Measurements from ENCODE around the gene CRYBA2.

The CRYBA2 gene

GRCh38 chr2:218957671-218958070 lies 35.6 kb downstream of the CRYBA2 start:
- no peak for DNase-seq (ENCODE audit: low read depth in 2 of 3, low spot score in 1 of 3)

DNA sequence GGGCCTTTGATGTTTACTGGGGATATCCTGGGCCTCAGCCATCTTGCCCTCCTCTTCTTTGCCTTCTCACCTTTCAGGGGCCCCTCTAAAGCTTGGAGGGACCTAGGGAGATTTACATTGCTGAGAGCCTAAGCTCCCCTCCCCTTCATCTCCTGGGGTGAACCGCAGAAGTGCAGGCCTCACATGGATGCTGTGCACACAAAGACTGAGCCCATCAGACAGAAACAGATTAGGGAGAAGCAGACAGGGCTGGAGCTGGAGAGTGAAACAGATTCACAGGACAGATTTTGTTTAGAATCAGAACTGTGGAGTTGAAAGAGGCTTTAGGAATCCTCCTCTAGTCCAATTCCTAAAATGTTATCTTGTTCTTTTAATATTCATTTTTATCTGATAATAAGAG lies 37.2 kb downstream of the CRYBA2 start:
- no peak for DNase-seq (ENCODE audit: low read depth in 2 of 3, low spot score in 1 of 3)

DNA sequence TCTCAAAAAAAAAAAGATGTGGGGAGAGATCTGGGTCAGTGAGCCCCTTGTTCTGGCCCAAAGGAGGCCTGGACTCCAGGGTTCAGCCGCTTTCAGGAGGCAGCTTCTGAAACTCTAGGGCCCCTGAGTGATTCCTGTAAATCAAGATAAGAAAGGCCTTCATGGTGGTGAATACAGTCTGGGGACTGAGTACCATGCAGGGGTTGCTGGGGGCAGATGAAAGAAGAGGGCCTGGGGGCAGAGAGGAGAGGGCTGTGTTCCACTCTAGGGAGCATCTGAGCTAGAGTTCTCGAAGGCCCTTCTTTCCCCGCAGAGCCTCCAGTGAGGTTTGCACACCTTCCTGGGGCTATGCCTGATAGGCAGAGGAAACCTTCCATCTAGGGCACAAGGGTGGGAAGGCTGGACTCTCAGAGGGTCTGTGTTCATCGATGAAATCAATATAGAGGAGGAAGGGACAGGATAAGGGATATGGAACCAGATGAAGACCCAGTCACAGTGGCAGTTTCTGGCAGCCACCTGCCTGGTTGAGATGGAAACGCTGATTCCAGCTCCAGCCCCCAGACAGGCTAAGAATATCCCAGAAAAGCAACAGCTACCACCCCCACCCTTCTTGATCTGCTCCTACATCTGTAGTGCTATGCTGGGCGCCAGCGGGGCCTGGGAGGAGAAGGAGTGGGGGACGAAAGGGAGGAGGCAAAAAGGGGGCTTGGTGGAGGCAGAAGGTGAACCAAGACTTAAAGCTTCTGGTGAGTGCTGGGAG lies 38.5 kb downstream of the CRYBA2 start:
- no peak for DNase-seq (ENCODE audit: low read depth in 2 of 3, low spot score in 1 of 3)

GRCh38 chr2:218953366-218953954 lies 39.8 kb downstream of the CRYBA2 start:
- DNase-seq (ENCODE audit: low read depth in 2 of 3, low spot score in 1 of 3), result no peak

- no peak for DNase-seq (ENCODE audit: low read depth in 2 of 3, low spot score in 1 of 3)
Observed at GRCh38 chr2:218952160-218952559, 41.1 kb downstream of the CRYBA2 start.

DNA sequence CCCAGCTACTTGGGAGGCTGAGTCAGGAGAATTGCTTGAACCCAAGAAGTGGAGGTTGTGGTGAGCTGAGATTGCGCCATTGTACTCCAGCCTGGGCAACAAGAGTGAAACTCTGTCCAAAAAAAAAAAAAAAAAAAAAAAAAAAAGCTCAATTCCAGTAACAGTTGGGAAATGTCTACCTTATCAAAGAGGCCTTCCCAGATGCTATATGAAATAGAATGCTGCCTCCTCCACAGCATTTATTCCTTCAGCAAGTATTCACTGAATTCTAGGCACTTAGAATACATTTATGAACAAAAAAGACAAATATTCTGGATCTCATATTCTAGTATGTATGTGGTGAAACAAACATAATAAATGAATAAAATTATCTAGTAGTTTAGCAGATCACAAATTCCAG lies 46.6 kb downstream of the CRYBA2 start:
- no peak for DNase-seq (ENCODE audit: low read depth in 2 of 3, low spot score in 1 of 3)

GRCh38 chr2:218944759-218945404 lies 48.3 kb downstream of the CRYBA2 start:
- DNase-seq (ENCODE audit: low read depth in 2 of 3, low spot score in 1 of 3), result no peak

All from stimulated activated CD4-positive, alpha-beta T cell treated with anti-CD3 and anti-CD28 coated beads, Interleukin-12 subunit alpha, Interleukin-12 subunit beta, amount 100 ng/mL, for 48 hours (primary cell).